Trophoblast cell (in vitro differentiated cells and primary cell): ENCODE results near the gene CFAP70.
"Not testable (repeated sequence)": the region's sequence is repeated elsewhere in the genome, so short reads cannot be mapped to it uniquely, and the experiment has no call there.

Experiments
- DNase-seq, 2 donors: peaks; one replicate each; pipeline ENCODE4 v3.0.0-alpha.2; 2016
- H2AFZ ChIP-seq: 2 replicates; pipeline ENCODE4 v1.6.1; 2013; ENCODE audit warnings: low read length, moderate library complexity, mild to moderate bottlenecking; ENCODE audit not compliant: insufficient read depth, poor library complexity
- H2AK5ac ChIP-seq: 2 replicates; pipeline ENCODE4 v1.6.1; 2013; ENCODE audit warnings: mild to moderate bottlenecking, low read length
- H2BK120ac ChIP-seq: 2 replicates; pipeline ENCODE4 v1.6.1; 2013; ENCODE audit warnings: low read length, mild to moderate bottlenecking, moderate library complexity; ENCODE audit not compliant: insufficient read depth, poor library complexity
- H2BK12ac ChIP-seq: 2 replicates; pipeline ENCODE4 v1.6.1; 2013; ENCODE audit warnings: mild to moderate bottlenecking, low read length, moderate library complexity
- H2BK5ac ChIP-seq: 2 replicates; pipeline ENCODE4 v1.6.1; 2013; ENCODE audit warnings: low read length, low read depth, moderate library complexity, mild to moderate bottlenecking; ENCODE audit not compliant: poor library complexity
- H3K14ac ChIP-seq: 2 replicates; pipeline ENCODE4 v1.6.1; 2013; ENCODE audit warnings: mild to moderate bottlenecking, low read length
- H3K18ac ChIP-seq: 2 replicates; pipeline ENCODE4 v1.6.1; 2013; ENCODE audit warnings: mild to moderate bottlenecking, low read length
- H3K23ac ChIP-seq: 2 replicates; pipeline ENCODE4 v1.6.1; 2013; ENCODE audit warnings: low read length
- H3K27ac ChIP-seq: 2 replicates; pipeline ENCODE4 v1.5.1; 2013; ENCODE audit warnings: low read depth, mild to moderate bottlenecking, inconsistent platforms, low read length, moderate library complexity
- H3K27me3 ChIP-seq: 2 replicates; pipeline ENCODE4 v1.6.1; 2013; ENCODE audit warnings: inconsistent platforms, mild to moderate bottlenecking, low read length, moderate library complexity; ENCODE audit not compliant: insufficient read depth
- H3K36me3 ChIP-seq, 2 experiments: 1 replicate in 1 of 2; 2 replicates in 1 of 2; pipeline ENCODE4 v1.6.1; 2013; ENCODE audit warnings: low read length in 2 of 2, mild to moderate bottlenecking in 2 of 2, moderate library complexity in 1 of 2; ENCODE audit not compliant: insufficient read depth in 2 of 2, control insufficient read depth in 1 of 2
- H3K4ac ChIP-seq: 2 replicates; pipeline ENCODE4 v1.6.1; 2013; ENCODE audit warnings: low read depth, mild to moderate bottlenecking, low read length, moderate library complexity
- H3K4me1 ChIP-seq, 2 experiments: 1 replicate in 1 of 2; 2 replicates in 1 of 2; pipeline ENCODE4 v1.6.1; 2013; ENCODE audit warnings: low read length in 2 of 2, mild to moderate bottlenecking in 2 of 2, moderate library complexity in 1 of 2; ENCODE audit not compliant: insufficient read depth in 2 of 2, control insufficient read depth in 1 of 2
- H3K4me2 ChIP-seq: 2 replicates; pipeline ENCODE4 v1.6.1; 2013; ENCODE audit warnings: inconsistent platforms, mild to moderate bottlenecking, low read length, moderate library complexity
- H3K4me3 ChIP-seq: 2 replicates; pipeline ENCODE4 v1.5.1; 2013; ENCODE audit warnings: mild to moderate bottlenecking, low read depth, low read length, inconsistent platforms
- H3K79me1 ChIP-seq: one replicate; pipeline ENCODE4 v1.6.1; 2013; ENCODE audit warnings: low read length
- H3K79me2 ChIP-seq: 2 replicates; pipeline ENCODE4 v1.6.1; 2013; ENCODE audit warnings: low read length, mild to moderate bottlenecking; ENCODE audit not compliant: control insufficient read depth, insufficient read depth, poor library complexity
- H3K9ac ChIP-seq: 2 replicates; pipeline ENCODE4 v1.6.1; 2013; ENCODE audit warnings: mild to moderate bottlenecking, low read length
- H3K9me3 ChIP-seq: 2 replicates; pipeline ENCODE4 v1.6.1; 2013; ENCODE audit warnings: low read depth, mild to moderate bottlenecking, control low read depth, inconsistent platforms, low read length; ENCODE audit not compliant: insufficient read depth
- H4K12ac ChIP-seq: 2 replicates; pipeline ENCODE4 v1.6.1; 2013; ENCODE audit warnings: low read depth, mild to moderate bottlenecking, low read length, moderate library complexity
- H4K8ac ChIP-seq: 2 replicates; pipeline ENCODE4 v1.6.1; 2013; ENCODE audit warnings: low read depth, mild to moderate bottlenecking, low read length, moderate library complexity
- H4K91ac ChIP-seq: one replicate; pipeline ENCODE4 v1.6.1; 2013; ENCODE audit warnings: low read depth, mild to moderate bottlenecking, low read length, moderate library complexity
- WGBS: extraction: QIAGEN DNeasy Blood & Tissue Kit; methylation state at CpG from one replicate; pipeline ENCODE4 v1.1.7; 2013; ENCODE audit warnings: missing lambda C conversion rate; ENCODE audit not compliant: insufficient read length, insufficient coverage; ENCODE audit errors: extremely low coverage; 5-methylcytosine and 5-hydroxymethylcytosine counted together

The CFAP70 gene

GRCh38 chr10:73323582-73323981 is 35.1 kb downstream of the CFAP70 start:
- not testable (repeated sequence) for H3K27ac ChIP-seq, H3K14ac ChIP-seq, H2BK12ac ChIP-seq, H3K27me3 ChIP-seq, H3K79me1 ChIP-seq, H3K4ac ChIP-seq, H2AK5ac ChIP-seq, H3K9ac ChIP-seq, H3K18ac ChIP-seq, H4K8ac ChIP-seq, H2BK5ac ChIP-seq, H3K36me3 ChIP-seq, DNase-seq, H3K9me3 ChIP-seq, H3K23ac ChIP-seq, H2BK120ac ChIP-seq, H3K79me2 ChIP-seq, H3K4me3 ChIP-seq, H3K4me2 ChIP-seq, H3K4me1 ChIP-seq, H4K12ac ChIP-seq, H2AFZ ChIP-seq, H4K91ac ChIP-seq
- WGBS: no CpG with 5 or more reads among the region's 5 CpGs

GRCh38 chr10:73310475-73310874 is 48.2 kb downstream of the CFAP70 start:
- H4K12ac ChIP-seq: no peak overlapping the region

GRCh38 chr10:73307203-73307800 is 51.4 kb downstream of the CFAP70 start:
- Histone ChIP-seq H3K79me1 (no peaks in the 10 kb centered on the region), H2AK5ac (no peak overlapping the region), H2BK5ac (no peak overlapping the region), H3K27me3 (no peaks in the 10 kb centered on the region), H3K23ac (no peak overlapping the region), H3K14ac (no peak overlapping the region), H3K18ac (no peak overlapping the region), H3K36me3 (no peaks in the 10 kb centered on the region), H3K79me2 (no peaks in the 10 kb centered on the region), H2BK120ac (no peak overlapping the region), H2AFZ (no peak overlapping the region), H3K9me3 (no peaks in the 10 kb centered on the region), H4K91ac (no peak overlapping the region), H3K4me3 (no peak overlapping the region), H3K4me1 (no peaks in the 10 kb centered on the region), H2BK12ac (no peak overlapping the region), H3K9ac (no peak overlapping the region), H4K8ac (no peak overlapping the region), H3K4me2 (no peak overlapping the region), H3K27ac (no peak overlapping the region), H3K4ac (no peak overlapping the region), H4K12ac (no peak overlapping the region)
- DNase-seq: no peak

More at GRCh38 chr10:73310475-73310874, 48.2 kb downstream of the CFAP70 start:
- H3K27me3 ChIP-seq: no peaks in the 10 kb centered on the region
- no peak overlapping the region for H2AFZ ChIP-seq
- H3K23ac ChIP-seq: no peak overlapping the region
- no peak overlapping the region for H2AK5ac ChIP-seq
- H2BK120ac ChIP-seq: no peak overlapping the region
- H4K8ac ChIP-seq: no peak overlapping the region
- no peaks in the 10 kb centered on the region for H3K79me1 ChIP-seq
- no peak overlapping the region for H3K18ac ChIP-seq
- H2BK5ac ChIP-seq: no peak overlapping the region
- no peak overlapping the region for H3K4ac ChIP-seq
- no peak for DNase-seq
- no peaks in the 10 kb centered on the region for H3K79me2 ChIP-seq
- no peak overlapping the region for H4K91ac ChIP-seq
- no peak overlapping the region for H2BK12ac ChIP-seq
- no peak overlapping the region for H3K14ac ChIP-seq
- no peak overlapping the region for H3K4me3 ChIP-seq
- no peak overlapping the region for H3K4me2 ChIP-seq
- H3K27ac ChIP-seq: no peak overlapping the region
- H3K4me1 ChIP-seq: no peaks in the 10 kb centered on the region
- no peak overlapping the region for H3K9ac ChIP-seq
- peaks cover 1% of the 10 kb centered on the region for H3K9me3 ChIP-seq
- H3K36me3 ChIP-seq: no peaks in the 10 kb centered on the region

- H2BK5ac ChIP-seq: no peak overlapping the region
- no peak overlapping the region for H4K8ac ChIP-seq
- H3K23ac ChIP-seq: no peak overlapping the region
- no peak overlapping the region for H3K4me3 ChIP-seq
- H2AFZ ChIP-seq: no peak overlapping the region
- H3K18ac ChIP-seq: no peak overlapping the region
- H2AK5ac ChIP-seq: no peak overlapping the region
- H4K12ac ChIP-seq: no peak overlapping the region
- no peaks in the 10 kb centered on the region for H3K27me3 ChIP-seq
- H4K91ac ChIP-seq: no peak overlapping the region
- no peaks in the 10 kb centered on the region for H3K36me3 ChIP-seq
- H2BK120ac ChIP-seq: no peak overlapping the region
- no peak overlapping the region for H3K4me2 ChIP-seq
- DNase-seq: no peak
- no peak overlapping the region for H2BK12ac ChIP-seq
- no peaks in the 10 kb centered on the region for H3K79me1 ChIP-seq
- H3K9ac ChIP-seq: no peak overlapping the region
- no peaks in the 10 kb centered on the region for H3K79me2 ChIP-seq
- no peak overlapping the region for H3K4ac ChIP-seq
- H3K27ac ChIP-seq: no peak overlapping the region
- H3K4me1 ChIP-seq: no peaks in the 10 kb centered on the region
- H3K14ac ChIP-seq: no peak overlapping the region
- no peaks in the 10 kb centered on the region for H3K9me3 ChIP-seq
Measured at GRCh38 chr10:73306171-73306708, 52.4 kb downstream of the CFAP70 start.
